ENCODE measurements around the gene DLG2. TPM values are rescaled to one million over a fixed set of nuclear protein-coding genes. Genes with fewer than 3 reads are reported as not detected.

The DLG2 gene
- total RNA-seq, 1 experiment from 2014 or later, result 17.5 TPM

DNA sequence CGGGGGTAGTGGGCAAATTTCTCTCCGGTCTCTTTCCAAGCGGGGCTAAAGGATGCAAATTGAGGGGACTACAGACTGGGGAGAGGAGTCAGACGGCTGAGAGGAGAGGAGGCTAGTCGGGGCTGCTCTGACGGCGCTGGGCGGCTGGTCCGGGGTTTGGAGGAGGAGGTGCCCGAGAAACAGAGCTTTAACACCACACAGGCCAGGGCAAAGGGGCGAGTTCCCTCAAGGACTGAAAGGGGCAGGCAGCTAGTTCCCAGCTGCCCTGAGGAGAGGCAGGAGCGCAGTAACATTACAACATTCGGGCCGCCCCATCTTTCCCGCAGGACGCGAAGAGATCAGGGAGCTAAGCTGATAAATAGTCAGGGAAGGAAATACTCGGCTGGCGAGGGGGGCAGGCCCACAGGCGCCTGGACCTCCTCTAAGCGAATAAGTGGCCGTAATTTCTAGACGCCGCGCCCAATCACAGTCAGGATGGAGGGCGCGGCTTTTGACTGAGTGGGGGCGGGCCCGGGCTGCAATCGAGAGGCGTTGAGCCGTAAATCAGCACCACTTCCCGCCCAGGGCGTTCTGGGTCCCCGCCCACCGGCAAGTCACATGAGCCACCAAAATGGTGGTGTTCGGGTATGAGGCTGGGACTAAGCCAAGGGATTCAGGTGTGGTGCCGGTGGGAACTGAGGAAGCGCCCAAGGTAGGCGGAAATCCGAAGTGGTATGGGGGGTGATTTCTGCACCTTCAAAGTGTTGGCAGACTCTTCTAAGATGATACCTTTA, 1.0 kb upstream of the DLG2 start, which contains the start of gene TMEM126B (continued):
- TF ChIP-seq CREB1 (CRISPR knock-in tag; IDR thresholded peaks at IDR 0.05) (no peak), USF2 (CRISPR knock-in tag; IDR thresholded peaks at IDR 0.05) (peak; percentile 97), ZNF263 (CRISPR knock-in tag; IDR thresholded peaks at IDR 0.05; ENCODE audit: low read depth) (no peak), ZNF671 (CRISPR knock-in tag; IDR thresholded peaks at IDR 0.05) (no peak), CBFB (CRISPR knock-in tag; IDR thresholded peaks at IDR 0.05; ENCODE audit: low read depth) (no peak), TEAD4 (CRISPR knock-in tag; IDR thresholded peaks at IDR 0.05) (no peak), SMAD4 (CRISPR knock-in tag; IDR thresholded peaks at IDR 0.05) (no peak), ZNF219 (CRISPR knock-in tag; IDR thresholded peaks at IDR 0.05; ENCODE audit: borderline replicate concordance) (no peak), FOXP1 (CRISPR knock-in tag; IDR thresholded peaks at IDR 0.05; ENCODE audit: borderline replicate concordance) (no peak), NFE2L1 (CRISPR knock-in tag; IDR thresholded peaks at IDR 0.05) (0 out of 2 replicates have a peak, but pooled peaks have one; percentile 21), ZNF138 (CRISPR knock-in tag; conservative IDR thresholded peaks at IDR 0.05) (no peak), ZBTB43 (CRISPR knock-in tag; IDR thresholded peaks at IDR 0.05) (0 out of 2 replicates have a peak, but pooled peaks have one; percentile 37)
- TF ChIP-seq, protein P1, sequence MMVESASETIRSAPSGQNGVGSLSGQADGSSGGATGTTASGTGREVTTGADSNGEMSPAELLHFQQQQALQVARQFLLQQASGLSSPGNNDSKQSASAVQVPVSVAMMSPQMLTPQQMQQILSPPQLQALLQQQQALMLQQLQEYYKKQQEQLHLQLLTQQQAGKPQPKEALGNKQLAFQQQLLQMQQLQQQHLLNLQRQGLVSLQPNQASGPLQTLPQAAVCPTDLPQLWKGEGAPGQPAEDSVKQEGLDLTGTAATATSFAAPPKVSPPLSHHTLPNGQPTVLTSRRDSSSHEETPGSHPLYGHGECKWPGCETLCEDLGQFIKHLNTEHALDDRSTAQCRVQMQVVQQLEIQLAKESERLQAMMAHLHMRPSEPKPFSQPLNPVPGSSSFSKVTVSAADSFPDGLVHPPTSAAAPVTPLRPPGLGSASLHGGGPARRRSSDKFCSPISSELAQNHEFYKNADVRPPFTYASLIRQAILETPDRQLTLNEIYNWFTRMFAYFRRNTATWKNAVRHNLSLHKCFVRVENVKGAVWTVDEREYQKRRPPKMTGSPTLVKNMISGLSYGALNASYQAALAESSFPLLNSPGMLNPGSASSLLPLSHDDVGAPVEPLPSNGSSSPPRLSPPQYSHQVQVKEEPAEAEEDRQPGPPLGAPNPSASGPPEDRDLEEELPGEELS (CRISPR knock-in tag; IDR thresholded peaks at IDR 0.05), result no peak
- TF ChIP-seq, protein P2, sequence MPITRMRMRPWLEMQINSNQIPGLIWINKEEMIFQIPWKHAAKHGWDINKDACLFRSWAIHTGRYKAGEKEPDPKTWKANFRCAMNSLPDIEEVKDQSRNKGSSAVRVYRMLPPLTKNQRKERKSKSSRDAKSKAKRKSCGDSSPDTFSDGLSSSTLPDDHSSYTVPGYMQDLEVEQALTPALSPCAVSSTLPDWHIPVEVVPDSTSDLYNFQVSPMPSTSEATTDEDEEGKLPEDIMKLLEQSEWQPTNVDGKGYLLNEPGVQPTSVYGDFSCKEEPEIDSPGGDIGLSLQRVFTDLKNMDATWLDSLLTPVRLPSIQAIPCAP (CRISPR knock-in tag; IDR thresholded peaks at IDR 0.05), result 0 out of 2 replicates have a peak, but pooled peaks have one; percentile 20

GRCh38 chr11:85626496-85626895, 648 bp downstream of the DLG2 start:
- no peaks in the 10 kb centered on the region for H3K9me3 Mint-ChIP-seq
- peaks cover 7% of the 10 kb centered on the region for H3K36me3 Mint-ChIP-seq
- H3K27ac Mint-ChIP-seq, result no peak overlapping the region
- H3K4me3 Mint-ChIP-seq, result peak overlapping the region; percentile 100
- no peaks in the 10 kb centered on the region for H3K27me3 Mint-ChIP-seq (ENCODE audit: low read depth)
- ATAC-seq (no peak), DNase-seq (ENCODE audit: low spot score) (no peak)
- no peak for TF ChIP-seq ZNF317 (CRISPR knock-in tag; IDR thresholded peaks at IDR 0.05; ENCODE audit: borderline replicate concordance, low read depth)
- TF ChIP-seq, protein P3, sequence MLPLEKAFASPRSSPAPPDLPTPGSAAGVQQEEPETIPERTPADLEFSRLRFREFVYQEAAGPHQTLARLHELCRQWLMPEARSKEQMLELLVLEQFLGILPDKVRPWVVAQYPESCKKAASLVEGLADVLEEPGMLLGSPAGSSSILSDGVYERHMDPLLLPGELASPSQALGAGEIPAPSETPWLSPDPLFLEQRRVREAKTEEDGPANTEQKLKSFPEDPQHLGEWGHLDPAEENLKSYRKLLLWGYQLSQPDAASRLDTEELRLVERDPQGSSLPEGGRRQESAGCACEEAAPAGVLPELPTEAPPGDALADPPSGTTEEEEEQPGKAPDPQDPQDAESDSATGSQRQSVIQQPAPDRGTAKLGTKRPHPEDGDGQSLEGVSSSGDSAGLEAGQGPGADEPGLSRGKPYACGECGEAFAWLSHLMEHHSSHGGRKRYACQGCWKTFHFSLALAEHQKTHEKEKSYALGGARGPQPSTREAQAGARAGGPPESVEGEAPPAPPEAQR (CRISPR knock-in tag; IDR thresholded peaks at IDR 0.05), result no peak
- no peak for TF ChIP-seq USF2 (CRISPR knock-in tag; IDR thresholded peaks at IDR 0.05)
- ChIA-PET POLR2A (interaction anchor here (1.0 to 2.6 kb wide), 2 partner anchors 21 to 38 kb away, joined by 8 to 13 read pairs; partner anchors contain the start of genes CREBZF and TMEM126A), CTCF (interaction anchor here (2.1 kb wide), 1 partner anchor 229 kb away, joined by 12 read pairs; the partner anchor contains the start of gene CCDC83)
- H3K4me1 Mint-ChIP-seq, result peaks cover 28% of the 10 kb centered on the region

Measured in WTC11 (cell line).